Measurements from ENCODE around the gene DERL3. TPM values are rescaled to one million over a fixed set of nuclear protein-coding genes. Genes with fewer than 3 reads are reported as not detected.

DERL3 gene
- total and polyA plus RNA-seq, 2 of the 13 experiments (the other 11 are each of a cell fraction or from before 2014, with no cell fraction given): not detected

- TF ChIP-seq ZNF407 (CRISPR knock-in tag; IDR thresholded peaks at IDR 0.05; ENCODE audit: not compliant biosample characterization) (peak; percentile 8), ZNF879 (CRISPR knock-in tag; IDR thresholded peaks at IDR 0.05) (0 out of 2 replicates have a peak, but pooled peaks have one; percentile 71), ZNF678 (CRISPR knock-in tag; IDR thresholded peaks at IDR 0.05) (no peak), SALL1 (CRISPR knock-in tag; IDR thresholded peaks at IDR 0.05) (peak; percentile 6; the same call in 1 of the 2 replicates), SCMH1 (CRISPR knock-in tag; IDR thresholded peaks at IDR 0.05; ENCODE audit: borderline replicate concordance) (no peak), ZNF230 (CRISPR knock-in tag; IDR thresholded peaks at IDR 0.05) (no peak), ARID2 (CRISPR knock-in tag; IDR thresholded peaks at IDR 0.05; ENCODE audit: borderline replicate concordance) (peak; percentile 89; the same call in 1 of the 2 replicates), CBX2 (IDR thresholded peaks at IDR 0.05; ENCODE audit: low read depth, low read length) (no peak), CBX2 (CRISPR knock-in tag; IDR thresholded peaks at IDR 0.05; ENCODE audit: low read depth) (no peak), SPEN (CRISPR knock-in tag; IDR thresholded peaks at IDR 0.05; ENCODE audit: low read depth) (0 out of 2 replicates have a peak, but pooled peaks have one; percentile 31), DZIP1 (CRISPR knock-in tag; IDR thresholded peaks at IDR 0.05) (0 out of 2 replicates have a peak, but pooled peaks have one; percentile 68), TOE1 (CRISPR knock-in tag; IDR thresholded peaks at IDR 0.05) (no peak), HBP1 (CRISPR knock-in tag; IDR thresholded peaks at IDR 0.05; ENCODE audit: low read depth) (no peak), IKZF5 (CRISPR knock-in tag; IDR thresholded peaks at IDR 0.05) (0 out of 2 replicates have a peak, but pooled peaks have one; percentile 12)
These were observed 18.2 kb upstream of the DERL3 start (continued) for GRCh38 chr22:23856721-23857605.
